Measurements from ENCODE around the gene CYP19A1.

The CYP19A1 gene

GRCh38 chr15:51365417-51365816 lies 27.0 kb upstream of the CYP19A1 start:
- DNase-seq (ENCODE audit: low read depth): no peak
- TF ChIP-seq, protein P1, sequence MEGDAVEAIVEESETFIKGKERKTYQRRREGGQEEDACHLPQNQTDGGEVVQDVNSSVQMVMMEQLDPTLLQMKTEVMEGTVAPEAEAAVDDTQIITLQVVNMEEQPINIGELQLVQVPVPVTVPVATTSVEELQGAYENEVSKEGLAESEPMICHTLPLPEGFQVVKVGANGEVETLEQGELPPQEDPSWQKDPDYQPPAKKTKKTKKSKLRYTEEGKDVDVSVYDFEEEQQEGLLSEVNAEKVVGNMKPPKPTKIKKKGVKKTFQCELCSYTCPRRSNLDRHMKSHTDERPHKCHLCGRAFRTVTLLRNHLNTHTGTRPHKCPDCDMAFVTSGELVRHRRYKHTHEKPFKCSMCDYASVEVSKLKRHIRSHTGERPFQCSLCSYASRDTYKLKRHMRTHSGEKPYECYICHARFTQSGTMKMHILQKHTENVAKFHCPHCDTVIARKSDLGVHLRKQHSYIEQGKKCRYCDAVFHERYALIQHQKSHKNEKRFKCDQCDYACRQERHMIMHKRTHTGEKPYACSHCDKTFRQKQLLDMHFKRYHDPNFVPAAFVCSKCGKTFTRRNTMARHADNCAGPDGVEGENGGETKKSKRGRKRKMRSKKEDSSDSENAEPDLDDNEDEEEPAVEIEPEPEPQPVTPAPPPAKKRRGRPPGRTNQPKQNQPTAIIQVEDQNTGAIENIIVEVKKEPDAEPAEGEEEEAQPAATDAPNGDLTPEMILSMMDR (IDR thresholded peaks at IDR 0.05; ENCODE audit: control insufficient read depth, extremely low read depth, insufficient read depth): no peak
- no peak overlapping the region for H3K4me3 ChIP-seq (ENCODE audit: low read depth, low read length)

DNA sequence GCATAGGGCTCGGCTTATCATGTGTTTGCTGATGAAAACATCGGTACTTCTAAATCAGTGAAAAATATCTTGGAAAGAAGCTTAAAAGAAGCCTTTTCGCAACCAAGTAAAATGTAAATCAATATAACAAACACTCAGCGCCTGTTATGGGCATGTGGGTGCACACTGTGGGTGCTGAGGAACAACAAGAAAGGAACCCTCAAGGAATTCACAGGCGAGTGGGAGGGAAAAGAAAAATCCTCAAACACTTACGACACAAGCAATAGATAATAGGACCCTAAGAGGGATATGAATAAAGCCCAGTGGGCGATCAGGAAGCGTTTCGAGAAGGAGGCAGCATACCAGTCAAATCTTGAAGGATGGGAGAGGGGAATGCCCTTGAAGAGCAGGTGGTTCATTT lies 25.0 kb upstream of the CYP19A1 start:
- DNase-seq (ENCODE audit: low read depth): no peak
- no peak overlapping the region for H3K4me3 ChIP-seq (ENCODE audit: low read depth, low read length)
- TF ChIP-seq, protein P1 (IDR thresholded peaks at IDR 0.05; ENCODE audit: control insufficient read depth, extremely low read depth, insufficient read depth): no peak

DNA sequence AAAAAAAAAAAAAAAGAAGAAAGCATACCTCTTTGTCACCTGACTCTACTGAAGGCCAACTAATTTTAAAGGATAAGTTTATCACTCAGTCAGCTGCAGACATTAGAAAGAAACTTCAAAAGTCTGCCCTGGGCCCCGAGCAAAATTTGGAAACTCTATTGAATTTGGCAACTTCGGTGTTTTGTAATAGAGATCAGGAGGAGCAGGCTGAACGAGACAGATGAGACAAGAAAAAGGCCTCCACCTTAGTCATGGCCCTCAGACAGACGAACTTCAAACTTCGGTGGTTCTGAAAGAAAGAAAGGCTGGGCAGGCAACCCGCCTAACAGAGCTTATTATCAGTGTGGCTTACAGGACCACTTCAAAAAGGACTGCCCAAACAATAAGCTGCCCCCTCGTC lies 21.6 kb upstream of the CYP19A1 start:
- DNase-seq (ENCODE audit: low read depth): no peak
- TF ChIP-seq, protein P1 (IDR thresholded peaks at IDR 0.05; ENCODE audit: control insufficient read depth, extremely low read depth, insufficient read depth): no peak
- H3K4me3 ChIP-seq (ENCODE audit: low read depth, low read length): no peak overlapping the region

- no peak for DNase-seq (ENCODE audit: low read depth)
- TF ChIP-seq, protein P1 (IDR thresholded peaks at IDR 0.05; ENCODE audit: control insufficient read depth, extremely low read depth, insufficient read depth): no peak
- H3K4me3 ChIP-seq (ENCODE audit: low read depth, low read length): no peak overlapping the region
Observed at GRCh38 chr15:51356983-51357382, 18.6 kb upstream of the CYP19A1 start.

GRCh38 chr15:51356147-51356546 lies 17.8 kb upstream of the CYP19A1 start:
- H3K4me3 ChIP-seq (ENCODE audit: low read depth, low read length): no peak overlapping the region
- DNase-seq (ENCODE audit: low read depth): no peak
- TF ChIP-seq, protein P1 (IDR thresholded peaks at IDR 0.05; ENCODE audit: control insufficient read depth, extremely low read depth, insufficient read depth): no peak

- no peak for DNase-seq (ENCODE audit: low read depth)
Observed at GRCh38 chr15:51355096-51355495, 16.7 kb upstream of the CYP19A1 start.

DNA sequence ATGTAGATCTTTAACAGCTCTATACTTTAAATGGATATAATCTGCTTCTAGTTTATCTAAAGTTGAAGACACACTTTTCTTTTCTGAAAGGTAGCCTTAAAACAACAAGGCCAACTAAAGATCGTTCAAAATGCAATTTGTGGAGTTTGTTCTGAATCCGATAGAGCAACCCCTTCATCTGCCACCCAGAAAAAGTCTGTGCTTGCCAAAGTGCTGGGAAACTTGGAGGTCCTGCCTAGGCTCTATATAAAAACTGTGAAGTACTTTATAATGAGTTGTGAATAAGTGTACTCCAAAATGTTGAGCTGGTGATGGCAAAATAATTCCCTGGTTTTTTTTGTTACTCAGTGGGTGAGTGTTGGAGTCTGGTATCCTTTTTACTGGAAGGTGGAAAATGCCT lies 15.6 kb upstream of the CYP19A1 start:
- no peak for DNase-seq (ENCODE audit: low read depth)
- no peak overlapping the region for H3K4me3 ChIP-seq (ENCODE audit: low read depth, low read length)
- TF ChIP-seq, protein P1 (IDR thresholded peaks at IDR 0.05; ENCODE audit: control insufficient read depth, extremely low read depth, insufficient read depth): no peak

More at GRCh38 chr15:51355096-51355495, 16.7 kb upstream of the CYP19A1 start:
- TF ChIP-seq, protein P1 (IDR thresholded peaks at IDR 0.05; ENCODE audit: control insufficient read depth, extremely low read depth, insufficient read depth): no peak
- H3K4me3 ChIP-seq (ENCODE audit: low read depth, low read length): no peak overlapping the region

Measured in LNCaP clone FGC (cell line).